Lower leg skin (tissue), 4 donors: ENCODE measurements around the gene AKAP6. TPM values are rescaled to one million over a fixed set of nuclear protein-coding genes. Genes with fewer than 3 reads are reported as not detected.

Experiments used
- DNase-seq, 2 donors: peaks; one replicate each; pipeline ENCODE4 v3.0.0-alpha.2; 2019; ENCODE audit warnings: low spot score in 2 of 2
- H3K4me3 ChIP-seq: fragments of 200-600 bp; sonication (generic); 2 replicates; pipeline ENCODE4 v1.5.1; 2017; ENCODE audit warnings: mild to moderate bottlenecking, low read depth; ENCODE audit not compliant: poor library complexity, severe bottlenecking
- CTCF ChIP-seq, 3 donors: fragments of 450-650 bp; IDR thresholded peaks; one replicate each; pipeline ENCODE4 v1.5.1; 2016; ENCODE audit warnings: antibody characterized with exemption in 3 of 3, mild to moderate bottlenecking in 3 of 3, moderate library complexity in 2 of 3
- POLR2A ChIP-seq, 2 donors: fragments of 450-650 bp; IDR thresholded peaks; one replicate each; pipeline ENCODE4 v1.6.1; 2016 to 2017; ENCODE audit warnings: antibody characterized with exemption in 2 of 2, mild to moderate bottlenecking in 1 of 2, moderate library complexity in 1 of 2
- WGBS, 2 donors: methylation state at CpG; one replicate each; pipeline ENCODE4 v1.1.5; 2018; 5-methylcytosine and 5-hydroxymethylcytosine counted together
- intact Hi-C: fragments of 100-400 bp; cut with DNase I; formaldehyde crosslinking; loops from one replicate; pipeline ENCODE4 v1.15.0; 2023; ENCODE audit warnings: low total_unique reads
- total RNA-seq, 4 donors: library from RNA; depleted of rRNA; stranded (reverse); fragments of >200 nt; gene quantifications; one replicate each; pipeline ENCODE4 v1.1.0, GENCODE V29; 2016

Gene AKAP6
- total RNA-seq, 4 donors from 2014 or later = 2.3 to 13.3 (median 3.6) TPM

DNA sequence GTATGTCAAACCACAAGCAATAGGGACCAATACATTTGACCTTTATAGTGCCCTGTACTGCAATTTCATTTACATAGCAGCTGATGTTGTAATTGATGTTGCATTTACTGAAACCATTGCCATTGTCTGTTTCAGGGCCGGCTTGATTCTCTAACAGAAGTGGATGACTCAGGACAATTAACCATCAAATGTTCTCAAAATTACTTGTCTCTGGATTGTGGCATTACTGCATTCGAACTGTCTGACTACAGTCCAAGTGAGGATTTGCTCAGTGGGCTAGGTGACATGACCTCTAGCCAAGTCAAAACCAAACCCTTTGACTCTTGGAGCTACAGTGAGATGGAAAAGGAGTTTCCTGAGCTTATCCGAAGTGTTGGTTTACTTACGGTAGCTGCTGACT lies 216.0 kb downstream of the AKAP6 start:
- 82 to 85% methylated on average over 4 of the region's 4 CpGs for WGBS, 2 donors
- no peak overlapping the region for H3K4me3 ChIP-seq
- intact Hi-C loops = no loop called here
- TF ChIP-seq CTCF (IDR thresholded peaks at IDR 0.05) (no peak), POLR2A (IDR thresholded peaks at IDR 0.05) (no peak)
- DNase-seq = no peak

DNA sequence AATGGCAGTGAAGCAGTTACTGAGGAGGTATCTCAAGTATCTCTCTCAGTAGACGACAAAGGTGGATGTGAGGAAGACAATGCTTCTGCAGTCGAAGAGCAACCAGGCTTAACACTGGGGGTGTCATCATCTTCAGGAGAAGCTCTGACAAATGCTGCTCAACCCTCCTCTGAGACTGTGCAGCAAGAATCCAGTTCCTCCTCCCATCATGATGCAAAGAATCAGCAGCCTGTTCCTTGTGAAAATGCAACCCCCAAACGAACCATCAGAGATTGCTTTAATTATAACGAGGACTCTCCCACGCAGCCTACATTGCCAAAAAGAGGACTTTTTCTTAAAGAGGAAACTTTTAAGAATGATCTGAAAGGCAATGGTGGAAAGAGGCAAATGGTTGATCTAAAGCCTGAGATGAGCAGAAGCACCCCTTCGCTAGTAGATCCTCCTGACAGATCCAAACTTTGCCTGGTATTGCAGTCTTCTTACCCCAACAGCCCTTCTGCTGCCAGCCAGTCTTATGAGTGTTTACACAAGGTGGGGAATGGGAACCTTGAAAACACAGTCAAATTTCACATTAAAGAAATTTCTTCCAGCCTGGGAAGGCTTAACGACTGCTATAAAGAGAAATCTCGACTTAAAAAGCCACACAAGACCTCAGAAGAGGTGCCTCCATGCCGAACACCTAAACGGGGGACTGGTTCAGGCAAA lies 216.6 kb downstream of the AKAP6 start:
- no peak for TF ChIP-seq CTCF (IDR thresholded peaks at IDR 0.05)
- TF ChIP-seq POLR2A (IDR thresholded peaks at IDR 0.05) = no peak
- WGBS, 2 donors = 81 to 83% methylated on average over 10 of the region's 10 CpGs
- intact Hi-C loops = no loop called here
- no peak overlapping the region for H3K4me3 ChIP-seq
- DNase-seq = no peak

DNA sequence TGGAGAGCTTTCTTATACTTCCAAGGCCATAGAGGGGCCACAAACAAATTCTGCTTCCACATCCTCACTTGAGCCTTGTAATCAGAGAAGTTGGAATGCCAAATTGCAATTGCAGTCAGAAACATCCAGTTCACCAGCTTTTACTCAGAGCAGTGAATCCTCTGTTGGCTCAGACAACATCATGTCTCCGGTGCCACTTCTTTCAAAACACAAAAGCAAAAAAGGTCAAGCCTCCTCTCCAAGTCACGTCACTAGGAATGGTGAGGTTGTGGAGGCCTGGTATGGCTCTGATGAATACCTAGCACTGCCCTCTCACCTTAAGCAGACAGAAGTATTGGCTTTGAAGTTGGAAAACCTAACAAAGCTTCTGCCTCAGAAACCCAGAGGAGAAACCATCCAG lies 217.1 kb downstream of the AKAP6 start:
- no peak overlapping the region for H3K4me3 ChIP-seq
- intact Hi-C loops = no loop called here
- no peak for DNase-seq
- WGBS, 2 donors = 85 to 86% methylated on average over 2 of the region's 2 CpGs
- TF ChIP-seq POLR2A (IDR thresholded peaks at IDR 0.05) (no peak), CTCF (IDR thresholded peaks at IDR 0.05) (no peak)

GRCh38 chr14:32552766-32553165 lies 223.7 kb downstream of the AKAP6 start:
- H3K4me3 ChIP-seq = no peak overlapping the region
- DNase-seq = no peak
- intact Hi-C loops = no loop called here
- TF ChIP-seq POLR2A (IDR thresholded peaks at IDR 0.05) (no peak), CTCF (IDR thresholded peaks at IDR 0.05) (no peak)

DNA sequence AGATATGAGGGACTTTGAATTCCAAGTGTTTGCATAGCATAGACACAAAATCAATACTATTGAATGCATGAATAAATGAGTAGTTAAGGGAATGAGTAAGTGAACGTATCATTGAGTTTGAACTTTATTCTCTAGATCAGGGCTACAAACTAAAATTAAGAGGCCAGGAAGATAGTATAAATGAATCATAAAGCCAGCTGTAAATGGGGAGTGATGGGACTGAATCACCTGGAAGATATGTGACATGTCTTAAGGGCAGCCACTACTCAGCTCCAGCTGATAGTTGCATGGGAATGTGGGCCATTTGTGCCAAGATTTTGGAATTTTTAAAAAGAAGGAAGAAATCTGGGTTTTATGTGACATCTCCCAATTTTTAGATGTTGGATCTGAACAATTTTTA lies 229.9 kb downstream of the AKAP6 start:
- intact Hi-C loops = no loop called here
- 74 to 82% methylated on average over 1 of the region's 1 CpG for WGBS, 2 donors
- no peak overlapping the region for H3K4me3 ChIP-seq
- TF ChIP-seq CTCF (IDR thresholded peaks at IDR 0.05) (no peak), POLR2A (IDR thresholded peaks at IDR 0.05) (no peak)
- no peak for DNase-seq

DNA sequence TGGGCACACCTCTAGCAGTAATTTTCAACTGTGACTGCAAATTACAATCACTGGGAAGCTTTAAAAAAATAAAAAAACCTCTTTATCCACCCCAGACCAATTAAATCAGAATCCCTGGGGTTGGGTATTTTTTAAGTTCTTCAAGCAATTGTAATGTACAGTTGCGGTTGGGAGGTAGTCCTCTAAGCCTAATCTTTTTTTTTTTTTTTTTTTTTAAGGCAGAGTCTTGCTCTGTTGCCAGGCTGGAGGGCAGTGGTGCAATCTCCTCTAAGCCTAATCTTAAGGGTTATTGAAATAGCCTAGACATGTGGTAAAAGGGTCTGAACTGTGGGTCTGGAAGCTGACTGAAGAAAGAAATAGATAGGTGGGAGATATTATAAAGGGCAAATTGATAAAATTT lies 230.5 kb downstream of the AKAP6 start:
- intact Hi-C loops = no loop called here

More for the DNA sequence above, 230.5 kb downstream of the AKAP6 start:
- H3K4me3 ChIP-seq = no peak overlapping the region
- 50 to 62% methylated on average over 1 of the region's 1 CpG for WGBS, 2 donors
- TF ChIP-seq CTCF (IDR thresholded peaks at IDR 0.05) = no peak
- TF ChIP-seq POLR2A (IDR thresholded peaks at IDR 0.05) = no peak
- DNase-seq = no peak
